ENCODE data around the gene BRF1. TPM values are rescaled to one million over a fixed set of nuclear protein-coding genes. Genes with fewer than 3 reads are reported as not detected.

The BRF1 gene
- total RNA-seq, 4 donors from 2014 or later, result 44.5 to 99.6 (median 56.2) TPM

- Histone ChIP-seq H3K36me3 (peaks cover 0 to 3% of the 10 kb centered on the region in 2 donors), H3K9me3 (no peaks in the 10 kb centered on the region), H3K27ac (no peak overlapping the region), H3K4me1 (peaks cover 17 to 28% of the 10 kb centered on the region in 2 donors), H3K27me3 (no peaks in the 10 kb centered on the region), H3K4me3 (replicated peaks in 1 of 3) (no peak overlapping the region)
- DNase-seq, result no peak
- intact Hi-C loops (cut with DNase I), result no loop called here
- no peak for TF ChIP-seq CTCF (IDR thresholded peaks at IDR 0.05)
- no peak for TF ChIP-seq POLR2A (IDR thresholded peaks at IDR 0.05)
- 89 to 98% methylated on average over 7 to 10 of the region's 10 CpGs for WGBS, 2 donors
These were observed 74.6 kb downstream of the BRF1 start for GRCh38 chr14:105226198-105226597.

GRCh38 chr14:105224845-105225570, 75.8 kb downstream of the BRF1 start:
- Histone ChIP-seq H3K27me3 (no peaks in the 10 kb centered on the region), H3K4me3 (replicated peaks in 1 of 3) (no peak overlapping the region), H3K9me3 (no peaks in the 10 kb centered on the region), H3K36me3 (peaks cover 0 to 3% of the 10 kb centered on the region in 2 donors), H3K4me1 (peaks cover 27 to 40% of the 10 kb centered on the region in 2 donors), H3K27ac (peak overlapping the region in 2 of 3 donors; percentile 36 to 53)
- TF ChIP-seq POLR2A (IDR thresholded peaks at IDR 0.05), result no peak
- no peak for TF ChIP-seq CTCF (IDR thresholded peaks at IDR 0.05)
- peak in 1 of 2 donors; percentile 62 for DNase-seq
- intact Hi-C loops (cut with DNase I), result no loop called here
- 78 to 84% methylated on average over 10 to 11 of the region's 11 CpGs for WGBS, 2 donors

GRCh38 chr14:105223770-105224544, 76.8 kb downstream of the BRF1 start:
- Histone ChIP-seq H3K4me1 (peaks cover 27 to 41% of the 10 kb centered on the region in 2 donors), H3K36me3 (peaks cover 0 to 4% of the 10 kb centered on the region in 2 donors), H3K27me3 (no peaks in the 10 kb centered on the region), H3K27ac (peak overlapping the region in 2 of 3 donors; percentile 56 to 70), H3K9me3 (no peaks in the 10 kb centered on the region), H3K4me3 (replicated peaks in 1 of 3) (no peak overlapping the region)
- DNase-seq, result no peak
- 84 to 88% methylated on average over 15 of the region's 15 CpGs for WGBS, 2 donors
- intact Hi-C loops (cut with DNase I), result no loop called here
- TF ChIP-seq CTCF (IDR thresholded peaks at IDR 0.05), result no peak
- TF ChIP-seq POLR2A (IDR thresholded peaks at IDR 0.05), result no peak

GRCh38 chr14:105223260-105223659, 77.5 kb downstream of the BRF1 start:
- H3K4me3 ChIP-seq (replicated peaks in 1 of 3), result no peak overlapping the region
- H3K4me1 ChIP-seq, result peaks cover 27 to 41% of the 10 kb centered on the region in 2 donors
- DNase-seq, result peak; percentile 74 to 78
- H3K27ac ChIP-seq, result peak overlapping the region in 2 of 3 donors; percentile 56 to 70
- 36 to 48% methylated on average over 16 of the region's 16 CpGs for WGBS, 2 donors
- H3K36me3 ChIP-seq, result peaks cover under 1 to 10% of the 10 kb centered on the region in 2 donors
- no peaks in the 10 kb centered on the region for H3K27me3 ChIP-seq
- TF ChIP-seq POLR2A (IDR thresholded peaks at IDR 0.05) (no peak), CTCF (IDR thresholded peaks at IDR 0.05) (no peak)
- intact Hi-C loops (cut with DNase I), result no loop called here
- H3K9me3 ChIP-seq, result no peaks in the 10 kb centered on the region

All from thyroid gland (tissue), 4 donors.